ENCODE data around the gene FAM210A.

GRCh38 chr18:13614641-13615288, 111.6 kb downstream of the FAM210A start:
- TF ChIP-seq CHD1 (IDR thresholded peaks at IDR 0.05; ENCODE audit: low read depth, low read length), result no peak
- TF ChIP-seq CTCF (conservative IDR thresholded peaks at IDR 0.05; ENCODE audit: low read depth, low read length), result no peak
- no peak for TF ChIP-seq BHLHE40 (IDR thresholded peaks at IDR 0.05; ENCODE audit: low read depth, low read length)
- no peak for TF ChIP-seq POLR2A (IDR thresholded peaks at IDR 0.05; ENCODE audit: low read depth, low read length)
- no peak for TF ChIP-seq MAFK (IDR thresholded peaks at IDR 0.05; ENCODE audit: low read depth, low read length)

Data from IMR-90 (cell line).